DND-41 (cell line): ENCODE results near the gene MB21D2.

Source experiments
- ATAC-seq: fragments of 200-7000 bp; cut with Tn5 transposase; 3 replicates; pipeline ENCODE4 v1.9.1; 2021; ENCODE audit warnings: low read depth; ENCODE audit not compliant: insufficient read depth
- DNase-seq: peaks from one replicate; pipeline ENCODE4 v3.0.0-alpha.2; 2020
- H2AFZ ChIP-seq: 2 replicates; pipeline ENCODE4 v1.6.0; 2012; ENCODE audit warnings: low read depth, low read length
- H3K27ac ChIP-seq: 2 replicates; pipeline ENCODE4 v1.5.1; 2012; ENCODE audit warnings: low read length, inconsistent platforms
- H3K27me3 ChIP-seq: fragments of 200-600 bp; sonication (generic); 2 replicates; pipeline ENCODE4 v1.6.0; 2012; ENCODE audit warnings: low read length, mild to moderate bottlenecking, inconsistent platforms; ENCODE audit not compliant: insufficient read depth, poor library complexity
- H3K36me3 ChIP-seq: 2 replicates; pipeline ENCODE4 v1.5.1; 2012; ENCODE audit warnings: low read length, inconsistent platforms; ENCODE audit not compliant: insufficient read depth
- H3K4me1 ChIP-seq: 2 replicates; pipeline ENCODE4 v1.5.1; 2012; ENCODE audit warnings: mild to moderate bottlenecking, low read length; ENCODE audit not compliant: insufficient read depth
- H3K4me2 ChIP-seq: 2 replicates; pipeline ENCODE4 v1.6.0; 2012; ENCODE audit warnings: mild to moderate bottlenecking, moderate library complexity, low read length, inconsistent platforms; ENCODE audit not compliant: insufficient read depth
- H3K4me3 ChIP-seq, 2 experiments: fragments of 200-600 bp in 1 of 2; shearing (Covaris generic) in 1 of 2; 2 replicates each; pipeline ENCODE4 v1.5.1; 2012 to 2016; ENCODE audit warnings: inconsistent platforms in 2 of 2, low read length in 2 of 2, mild to moderate bottlenecking in 2 of 2, low read depth in 1 of 2, moderate library complexity in 1 of 2
- H3K79me2 ChIP-seq: 2 replicates; pipeline ENCODE4 v1.6.0; 2012; ENCODE audit warnings: low read length, inconsistent platforms; ENCODE audit not compliant: insufficient read depth
- H3K9ac ChIP-seq: 2 replicates; pipeline ENCODE4 v1.6.0; 2012; ENCODE audit warnings: low read depth, mild to moderate bottlenecking, inconsistent platforms, low read length, moderate library complexity
- H3K9me3 ChIP-seq: 2 replicates; pipeline ENCODE4 v1.5.1; 2012; ENCODE audit warnings: low read length, moderate library complexity, mild to moderate bottlenecking, inconsistent platforms; ENCODE audit not compliant: insufficient read depth, severe bottlenecking
- H4K20me1 ChIP-seq: 2 replicates; pipeline ENCODE4 v1.6.0; 2012; ENCODE audit warnings: low read length; ENCODE audit not compliant: insufficient read depth
- EZH2 ChIP-seq: IDR thresholded peaks from 3 replicates; pipeline ENCODE4 v1.6.1; 2012; ENCODE audit warnings: borderline replicate concordance, low read depth, mild to moderate bottlenecking, moderate library complexity, low read length, inconsistent platforms; ENCODE audit not compliant: severe bottlenecking
- TF ChIP-seq, protein P1 (sequence below): IDR thresholded peaks from 2 replicates; pipeline ENCODE4 v1.5.1; 2012; ENCODE audit warnings: borderline replicate concordance, low read length, moderate library complexity, mild to moderate bottlenecking; ENCODE audit not compliant: poor library complexity, severe bottlenecking; ENCODE audit errors: extremely low read depth

The MB21D2 gene

DNA sequence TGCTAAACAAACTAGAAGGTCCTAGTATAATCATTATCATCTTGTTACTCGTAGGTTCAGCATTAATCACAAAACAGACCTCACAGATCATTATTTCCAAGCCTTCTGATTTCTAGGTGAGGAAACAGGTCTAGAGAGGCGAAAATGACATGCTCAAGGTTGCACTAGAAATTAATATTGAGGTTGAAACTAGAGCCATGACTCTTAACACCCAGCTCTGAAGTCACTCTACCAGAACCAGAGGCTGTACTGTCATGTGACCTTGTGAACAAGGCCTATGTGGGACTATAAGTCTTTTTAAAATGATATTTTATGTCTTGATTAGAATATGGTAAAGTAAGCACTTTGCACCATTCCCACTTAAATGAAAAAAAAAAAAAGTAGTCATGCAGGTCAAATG, 166.5 kb downstream of the MB21D2 start:
- H3K4me3 ChIP-seq: no peak overlapping the region
- no peak overlapping the region for H3K9ac ChIP-seq
- no peak overlapping the region for H3K27ac ChIP-seq
- no peak for TF ChIP-seq EZH2
- TF ChIP-seq, protein P1, sequence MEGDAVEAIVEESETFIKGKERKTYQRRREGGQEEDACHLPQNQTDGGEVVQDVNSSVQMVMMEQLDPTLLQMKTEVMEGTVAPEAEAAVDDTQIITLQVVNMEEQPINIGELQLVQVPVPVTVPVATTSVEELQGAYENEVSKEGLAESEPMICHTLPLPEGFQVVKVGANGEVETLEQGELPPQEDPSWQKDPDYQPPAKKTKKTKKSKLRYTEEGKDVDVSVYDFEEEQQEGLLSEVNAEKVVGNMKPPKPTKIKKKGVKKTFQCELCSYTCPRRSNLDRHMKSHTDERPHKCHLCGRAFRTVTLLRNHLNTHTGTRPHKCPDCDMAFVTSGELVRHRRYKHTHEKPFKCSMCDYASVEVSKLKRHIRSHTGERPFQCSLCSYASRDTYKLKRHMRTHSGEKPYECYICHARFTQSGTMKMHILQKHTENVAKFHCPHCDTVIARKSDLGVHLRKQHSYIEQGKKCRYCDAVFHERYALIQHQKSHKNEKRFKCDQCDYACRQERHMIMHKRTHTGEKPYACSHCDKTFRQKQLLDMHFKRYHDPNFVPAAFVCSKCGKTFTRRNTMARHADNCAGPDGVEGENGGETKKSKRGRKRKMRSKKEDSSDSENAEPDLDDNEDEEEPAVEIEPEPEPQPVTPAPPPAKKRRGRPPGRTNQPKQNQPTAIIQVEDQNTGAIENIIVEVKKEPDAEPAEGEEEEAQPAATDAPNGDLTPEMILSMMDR: no peak
- ATAC-seq: no peak
- H3K27me3 ChIP-seq: no peaks in the 10 kb centered on the region
- H3K79me2 ChIP-seq: no peaks in the 10 kb centered on the region
- H2AFZ ChIP-seq: no peak overlapping the region
- no peaks in the 10 kb centered on the region for H3K4me1 ChIP-seq
- H3K36me3 ChIP-seq: no peaks in the 10 kb centered on the region
- no peaks in the 10 kb centered on the region for H3K9me3 ChIP-seq
- no peaks in the 10 kb centered on the region for H4K20me1 ChIP-seq
- DNase-seq: no peak
- H3K4me2 ChIP-seq: no peak overlapping the region

DNA sequence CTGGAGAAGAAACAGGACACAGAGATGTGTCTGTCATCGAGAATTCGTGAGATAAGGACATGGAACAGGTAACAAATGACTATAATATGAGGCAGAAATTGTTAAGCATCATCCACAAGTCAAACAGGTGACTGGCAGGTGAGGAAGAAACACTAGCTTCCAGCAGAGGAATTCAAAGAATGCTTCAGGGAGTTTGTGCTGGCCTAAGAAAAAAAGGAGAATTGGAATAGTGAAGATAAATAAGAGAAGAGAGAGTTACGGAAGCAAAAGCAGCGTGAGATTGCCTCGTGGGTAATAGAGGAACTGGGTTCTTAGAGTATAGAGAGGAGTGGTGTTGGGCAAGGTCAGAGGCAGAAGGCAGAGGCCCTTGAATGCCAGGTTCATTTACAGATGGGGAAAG, 167.5 kb downstream of the MB21D2 start:
- DNase-seq (no peak), ATAC-seq (no peak)
- no peaks in the 10 kb centered on the region for H3K79me2 ChIP-seq
- no peaks in the 10 kb centered on the region for H3K36me3 ChIP-seq
- H3K4me3 ChIP-seq: no peak overlapping the region
- no peak for TF ChIP-seq EZH2
- TF ChIP-seq, protein P1: no peak
- no peak overlapping the region for H2AFZ ChIP-seq
- no peak overlapping the region for H3K4me2 ChIP-seq
- no peak overlapping the region for H3K9ac ChIP-seq
- no peaks in the 10 kb centered on the region for H3K27me3 ChIP-seq
- H3K4me1 ChIP-seq: no peaks in the 10 kb centered on the region
- H3K27ac ChIP-seq: no peak overlapping the region
- no peaks in the 10 kb centered on the region for H4K20me1 ChIP-seq
- H3K9me3 ChIP-seq: no peaks in the 10 kb centered on the region

DNA sequence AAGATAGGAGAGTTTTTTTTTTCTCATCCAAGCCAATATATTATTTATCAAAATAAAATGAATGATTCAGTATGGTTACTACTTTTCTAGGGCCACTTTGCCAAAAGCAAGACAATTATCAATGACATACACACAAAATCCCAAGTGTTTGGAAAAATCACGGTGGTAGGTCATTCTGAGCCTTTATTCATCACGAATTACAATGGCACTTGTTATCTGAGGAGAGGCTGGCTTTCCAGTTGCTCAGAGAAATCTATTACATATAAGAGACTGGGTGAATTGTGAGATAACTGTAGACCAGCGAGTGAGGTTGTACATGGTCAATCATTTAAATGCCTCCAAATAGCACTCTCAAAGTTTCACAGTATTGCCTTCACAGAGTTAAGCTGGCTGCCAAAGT, 169.9 kb downstream of the MB21D2 start:
- ATAC-seq: no peak
- Histone ChIP-seq H3K4me2 (no peak overlapping the region), H3K27ac (no peak overlapping the region), H2AFZ (no peak overlapping the region), H3K9me3 (no peaks in the 10 kb centered on the region), H3K79me2 (no peaks in the 10 kb centered on the region), H3K9ac (no peak overlapping the region), H3K4me1 (no peaks in the 10 kb centered on the region), H3K36me3 (no peaks in the 10 kb centered on the region), H4K20me1 (no peaks in the 10 kb centered on the region), H3K27me3 (no peaks in the 10 kb centered on the region), H3K4me3 (no peak overlapping the region)
- no peak for TF ChIP-seq EZH2
- TF ChIP-seq, protein P1: no peak
- DNase-seq: no peak

DNA sequence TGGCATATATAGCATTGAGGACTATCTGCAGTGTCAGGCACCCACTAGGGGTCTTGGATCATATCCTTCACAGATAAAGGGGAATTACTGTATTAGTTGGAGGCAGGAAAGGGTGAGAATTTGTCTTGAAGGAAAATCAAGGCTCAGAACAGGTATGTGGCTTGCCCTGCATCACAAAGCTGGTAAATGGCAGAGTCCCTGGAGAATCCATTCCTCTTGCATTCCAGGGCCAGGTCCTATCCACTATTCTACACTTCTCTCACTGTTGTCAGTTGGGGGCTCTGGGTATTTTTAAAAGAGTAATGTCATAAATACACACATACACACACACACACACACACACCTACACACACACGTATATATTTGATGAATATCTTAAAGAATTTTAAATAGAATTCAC, 170.5 kb downstream of the MB21D2 start:
- Histone ChIP-seq H3K4me3 (no peak overlapping the region), H3K27ac (no peak overlapping the region), H3K9me3 (no peaks in the 10 kb centered on the region), H3K79me2 (no peaks in the 10 kb centered on the region), H3K9ac (no peak overlapping the region), H3K4me1 (no peaks in the 10 kb centered on the region), H3K27me3 (no peaks in the 10 kb centered on the region), H3K36me3 (no peaks in the 10 kb centered on the region), H2AFZ (no peak overlapping the region), H4K20me1 (no peaks in the 10 kb centered on the region), H3K4me2 (no peak overlapping the region)
- TF ChIP-seq, protein P1: no peak
- no peak for TF ChIP-seq EZH2
- DNase-seq: no peak
- ATAC-seq: no peak
